HEK293 (cell line): ENCODE results near the gene RASA3.
"Not testable (repeated sequence)": the region's sequence is repeated elsewhere in the genome, so short reads cannot be mapped to it uniquely, and the experiment has no call there.

Experiments
- CTCF ChIA-PET: fragments of 350-600 bp; formaldehyde crosslinking; extraction: SDS; loops from one replicate; lab custom pipeline; 2021; ENCODE audit warnings: antibody characterized with exemption; lab: Yijun Ruan, JAX
- POLR2A ChIA-PET: fragments of 300-600 bp; formaldehyde crosslinking; extraction: SDS; loops from one replicate; lab custom pipeline; 2020; ENCODE audit warnings: antibody characterized with exemption, inconsistent platforms; lab: Yijun Ruan, JAX
- H3K27ac ChIP-seq: fragments of 200-500 bp; sonication (Bioruptor generic); 2 replicates; pipeline ENCODE4 v1.5.1; 2014; ENCODE audit warnings: low read depth, low read length, control low read depth, inconsistent platforms; ENCODE audit errors: extremely low read depth
- H3K36me3 ChIP-seq, 2 experiments: fragments of 200-500 bp in 1 of 2; sonication (Bioruptor generic) in 1 of 2; 1 replicate in 1 of 2; 2 replicates in 1 of 2; pipeline ENCODE4 v1.5.1; 2014 to 2017; ENCODE audit warnings: inconsistent platforms in 2 of 2, low read length in 2 of 2; ENCODE audit not compliant: control insufficient read depth in 2 of 2, insufficient read depth in 1 of 2
- H3K4me1 ChIP-seq: fragments of 200-500 bp; sonication (Bioruptor generic); 2 replicates; pipeline ENCODE4 v1.5.1; 2014; ENCODE audit warnings: mild to moderate bottlenecking, low read length, inconsistent platforms; ENCODE audit not compliant: control insufficient read depth, insufficient read depth
- H3K4me3 ChIP-seq: 2 replicates; pipeline ENCODE4 v1.5.1; 2011; ENCODE audit warnings: low read depth, mild to moderate bottlenecking, control low read depth, low read length, moderate library complexity
- H3K9me3 ChIP-seq: fragments of 200-500 bp; sonication (Bioruptor generic); 2 replicates; pipeline ENCODE4 v1.5.1; 2014; ENCODE audit warnings: low read depth, low read length, inconsistent platforms; ENCODE audit not compliant: control insufficient read depth, insufficient read depth
- GLIS2 ChIP-seq: fragments of 450-650 bp; formaldehyde crosslinking; IDR thresholded peaks from 2 replicates; pipeline ENCODE4 v1.5.1; 2016; ENCODE audit warnings: missing biosample characterization, missing genetic modification characterization
- PRDM1 ChIP-seq: fragments of 450-650 bp; formaldehyde crosslinking; IDR thresholded peaks from 2 replicates; pipeline ENCODE4; 2016; ENCODE audit warnings: missing biosample characterization, missing genetic modification characterization
- SP2 ChIP-seq: fragments of 450-650 bp; formaldehyde crosslinking; IDR thresholded peaks from 2 replicates; pipeline ENCODE4 v1.5.1; 2016; ENCODE audit warnings: missing biosample characterization, missing genetic modification characterization
- SP3 ChIP-seq: fragments of 450-650 bp; formaldehyde crosslinking; IDR thresholded peaks from 2 replicates; pipeline ENCODE4 v1.5.1; 2016; ENCODE audit warnings: missing biosample characterization, missing genetic modification characterization
- ZBTB17 ChIP-seq: fragments of 450-650 bp; formaldehyde crosslinking; IDR thresholded peaks from 2 replicates; pipeline ENCODE4 v1.5.1; 2016; ENCODE audit warnings: missing biosample characterization, missing genetic modification characterization
- ZNF10 ChIP-seq: fragments of 450-650 bp; formaldehyde crosslinking; IDR thresholded peaks from 2 replicates; pipeline ENCODE4 v1.5.1; 2017; ENCODE audit warnings: missing biosample characterization, missing genetic modification characterization
- ZNF114 ChIP-seq: fragments of 450-650 bp; formaldehyde crosslinking; IDR thresholded peaks from 2 replicates; pipeline ENCODE4 v1.5.0; 2017; ENCODE audit warnings: missing biosample characterization, missing genetic modification characterization
- ZNF223 ChIP-seq: fragments of 450-650 bp; formaldehyde crosslinking; IDR thresholded peaks from 2 replicates; pipeline ENCODE4 v1.5.1; 2016; ENCODE audit warnings: missing biosample characterization, missing genetic modification characterization
- ZNF302 ChIP-seq: fragments of 450-650 bp; formaldehyde crosslinking; IDR thresholded peaks from 2 replicates; pipeline ENCODE4 v1.5.1; 2016; ENCODE audit warnings: missing biosample characterization, missing genetic modification characterization, low read depth
- ZNF324 ChIP-seq: fragments of 450-650 bp; formaldehyde crosslinking; IDR thresholded peaks from 2 replicates; pipeline ENCODE4 v1.5.1; 2016; ENCODE audit warnings: missing biosample characterization, missing genetic modification characterization
- ZNF473 ChIP-seq: fragments of 450-650 bp; formaldehyde crosslinking; IDR thresholded peaks from 2 replicates; pipeline ENCODE4 v1.5.1; 2017; ENCODE audit warnings: missing biosample characterization, missing genetic modification characterization
- ZNF561 ChIP-seq: fragments of 450-650 bp; IDR thresholded peaks from 2 replicates; pipeline ENCODE4 v1.5.1; 2018; ENCODE audit warnings: missing biosample characterization, missing genetic modification characterization, borderline replicate concordance
- ZNF600 ChIP-seq: fragments of 450-650 bp; formaldehyde crosslinking; IDR thresholded peaks from 2 replicates; pipeline ENCODE4 v1.5.1; 2016; ENCODE audit warnings: missing biosample characterization, missing genetic modification characterization
- ZNF610 ChIP-seq: fragments of 450-650 bp; formaldehyde crosslinking; IDR thresholded peaks from 2 replicates; pipeline ENCODE4 v1.5.1; 2016; ENCODE audit warnings: missing biosample characterization, missing genetic modification characterization, borderline replicate concordance
- ZSCAN23 ChIP-seq: fragments of 450-650 bp; formaldehyde crosslinking; IDR thresholded peaks from 2 replicates; pipeline ENCODE4 v1.5.1; 2016; ENCODE audit warnings: missing biosample characterization, missing genetic modification characterization
- TF ChIP-seq, protein P1 (sequence below): fragments of 450-650 bp; formaldehyde crosslinking; IDR thresholded peaks from 2 replicates; pipeline ENCODE4 v1.5.1; 2016; ENCODE audit warnings: missing biosample characterization, missing genetic modification characterization, borderline replicate concordance
- TF ChIP-seq, protein P2 (sequence below): fragments of 450-650 bp; formaldehyde crosslinking; IDR thresholded peaks from 2 replicates; pipeline ENCODE4 v1.5.1; 2016; ENCODE audit warnings: missing biosample characterization, missing genetic modification characterization, borderline replicate concordance
- TF ChIP-seq, protein P3 (sequence below): fragments of 450-650 bp; formaldehyde crosslinking; IDR thresholded peaks from 2 replicates; pipeline ENCODE4 v1.5.1; 2017; ENCODE audit warnings: missing biosample characterization, mild to moderate bottlenecking, missing genetic modification characterization, moderate library complexity

Gene RASA3

DNA sequence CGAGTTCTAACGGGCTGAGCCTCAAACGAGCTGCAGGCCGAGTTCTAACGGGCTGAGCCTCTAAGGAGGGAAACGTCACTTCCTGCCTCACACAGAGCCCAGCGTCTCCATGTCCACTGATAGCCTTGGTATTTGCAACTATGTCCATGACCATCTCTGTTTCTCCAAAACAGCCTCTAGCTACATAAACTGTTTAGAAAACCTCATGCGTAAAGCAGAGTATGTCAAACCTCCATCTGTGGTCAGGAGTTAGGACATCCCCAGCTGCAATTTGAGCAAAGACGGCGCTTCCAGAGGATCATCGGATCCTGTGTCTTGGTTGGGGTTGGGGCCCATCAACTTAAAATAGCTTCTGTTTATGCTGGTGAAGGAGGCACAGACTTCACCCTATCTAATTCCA is 20.8 kb downstream of the RASA3 start:
- POLR2A ChIA-PET, result interaction anchor here (0.6 to 1.2 kb wide), 2 partner anchors 12 to 13 kb away, joined by 4 to 5 read pairs; no protein-coding TSS in a partner anchor
- Histone ChIP-seq H3K4me1 (no peaks in the 10 kb centered on the region), H3K27ac (no peak overlapping the region), H3K36me3 (no peaks in the 10 kb centered on the region), H3K9me3 (no peaks in the 10 kb centered on the region), H3K4me3 (no peak overlapping the region)
- CTCF ChIA-PET, result interaction anchor here (0.5 kb wide), 1 partner anchor 47 kb away, joined by 3 read pairs; no protein-coding TSS in a partner anchor
- TF ChIP-seq ZNF10, result no peak
- TF ChIP-seq ZNF561 (tag by site-specific recombination), result no peak
- no peak for TF ChIP-seq SP3
- TF ChIP-seq, protein P1, sequence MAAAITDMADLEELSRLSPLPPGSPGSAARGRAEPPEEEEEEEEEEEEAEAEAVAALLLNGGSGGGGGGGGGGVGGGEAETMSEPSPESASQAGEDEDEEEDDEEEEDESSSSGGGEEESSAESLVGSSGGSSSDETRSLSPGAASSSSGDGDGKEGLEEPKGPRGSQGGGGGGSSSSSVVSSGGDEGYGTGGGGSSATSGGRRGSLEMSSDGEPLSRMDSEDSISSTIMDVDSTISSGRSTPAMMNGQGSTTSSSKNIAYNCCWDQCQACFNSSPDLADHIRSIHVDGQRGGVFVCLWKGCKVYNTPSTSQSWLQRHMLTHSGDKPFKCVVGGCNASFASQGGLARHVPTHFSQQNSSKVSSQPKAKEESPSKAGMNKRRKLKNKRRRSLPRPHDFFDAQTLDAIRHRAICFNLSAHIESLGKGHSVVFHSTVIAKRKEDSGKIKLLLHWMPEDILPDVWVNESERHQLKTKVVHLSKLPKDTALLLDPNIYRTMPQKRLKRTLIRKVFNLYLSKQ, result no peak
- TF ChIP-seq PRDM1 (tag by site-specific recombination), result no peak
- TF ChIP-seq GLIS2, result no peak
- no peak for TF ChIP-seq ZNF473 (tag by site-specific recombination)
- no peak for TF ChIP-seq ZNF114
- TF ChIP-seq, protein P2, sequence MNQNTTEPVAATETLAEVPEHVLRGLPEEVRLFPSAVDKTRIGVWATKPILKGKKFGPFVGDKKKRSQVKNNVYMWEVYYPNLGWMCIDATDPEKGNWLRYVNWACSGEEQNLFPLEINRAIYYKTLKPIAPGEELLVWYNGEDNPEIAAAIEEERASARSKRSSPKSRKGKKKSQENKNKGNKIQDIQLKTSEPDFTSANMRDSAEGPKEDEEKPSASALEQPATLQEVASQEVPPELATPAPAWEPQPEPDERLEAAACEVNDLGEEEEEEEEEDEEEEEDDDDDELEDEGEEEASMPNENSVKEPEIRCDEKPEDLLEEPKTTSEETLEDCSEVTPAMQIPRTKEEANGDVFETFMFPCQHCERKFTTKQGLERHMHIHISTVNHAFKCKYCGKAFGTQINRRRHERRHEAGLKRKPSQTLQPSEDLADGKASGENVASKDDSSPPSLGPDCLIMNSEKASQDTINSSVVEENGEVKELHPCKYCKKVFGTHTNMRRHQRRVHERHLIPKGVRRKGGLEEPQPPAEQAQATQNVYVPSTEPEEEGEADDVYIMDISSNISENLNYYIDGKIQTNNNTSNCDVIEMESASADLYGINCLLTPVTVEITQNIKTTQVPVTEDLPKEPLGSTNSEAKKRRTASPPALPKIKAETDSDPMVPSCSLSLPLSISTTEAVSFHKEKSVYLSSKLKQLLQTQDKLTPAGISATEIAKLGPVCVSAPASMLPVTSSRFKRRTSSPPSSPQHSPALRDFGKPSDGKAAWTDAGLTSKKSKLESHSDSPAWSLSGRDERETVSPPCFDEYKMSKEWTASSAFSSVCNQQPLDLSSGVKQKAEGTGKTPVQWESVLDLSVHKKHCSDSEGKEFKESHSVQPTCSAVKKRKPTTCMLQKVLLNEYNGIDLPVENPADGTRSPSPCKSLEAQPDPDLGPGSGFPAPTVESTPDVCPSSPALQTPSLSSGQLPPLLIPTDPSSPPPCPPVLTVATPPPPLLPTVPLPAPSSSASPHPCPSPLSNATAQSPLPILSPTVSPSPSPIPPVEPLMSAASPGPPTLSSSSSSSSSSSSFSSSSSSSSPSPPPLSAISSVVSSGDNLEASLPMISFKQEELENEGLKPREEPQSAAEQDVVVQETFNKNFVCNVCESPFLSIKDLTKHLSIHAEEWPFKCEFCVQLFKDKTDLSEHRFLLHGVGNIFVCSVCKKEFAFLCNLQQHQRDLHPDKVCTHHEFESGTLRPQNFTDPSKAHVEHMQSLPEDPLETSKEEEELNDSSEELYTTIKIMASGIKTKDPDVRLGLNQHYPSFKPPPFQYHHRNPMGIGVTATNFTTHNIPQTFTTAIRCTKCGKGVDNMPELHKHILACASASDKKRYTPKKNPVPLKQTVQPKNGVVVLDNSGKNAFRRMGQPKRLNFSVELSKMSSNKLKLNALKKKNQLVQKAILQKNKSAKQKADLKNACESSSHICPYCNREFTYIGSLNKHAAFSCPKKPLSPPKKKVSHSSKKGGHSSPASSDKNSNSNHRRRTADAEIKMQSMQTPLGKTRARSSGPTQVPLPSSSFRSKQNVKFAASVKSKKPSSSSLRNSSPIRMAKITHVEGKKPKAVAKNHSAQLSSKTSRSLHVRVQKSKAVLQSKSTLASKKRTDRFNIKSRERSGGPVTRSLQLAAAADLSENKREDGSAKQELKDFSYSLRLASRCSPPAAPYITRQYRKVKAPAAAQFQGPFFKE (tag by site-specific recombination), result no peak
- TF ChIP-seq ZNF223 (tag by site-specific recombination), result no peak
- no peak for TF ChIP-seq ZNF302 (tag by site-specific recombination)
- TF ChIP-seq ZBTB17 (tag by site-specific recombination), result no peak
- TF ChIP-seq, protein P3, sequence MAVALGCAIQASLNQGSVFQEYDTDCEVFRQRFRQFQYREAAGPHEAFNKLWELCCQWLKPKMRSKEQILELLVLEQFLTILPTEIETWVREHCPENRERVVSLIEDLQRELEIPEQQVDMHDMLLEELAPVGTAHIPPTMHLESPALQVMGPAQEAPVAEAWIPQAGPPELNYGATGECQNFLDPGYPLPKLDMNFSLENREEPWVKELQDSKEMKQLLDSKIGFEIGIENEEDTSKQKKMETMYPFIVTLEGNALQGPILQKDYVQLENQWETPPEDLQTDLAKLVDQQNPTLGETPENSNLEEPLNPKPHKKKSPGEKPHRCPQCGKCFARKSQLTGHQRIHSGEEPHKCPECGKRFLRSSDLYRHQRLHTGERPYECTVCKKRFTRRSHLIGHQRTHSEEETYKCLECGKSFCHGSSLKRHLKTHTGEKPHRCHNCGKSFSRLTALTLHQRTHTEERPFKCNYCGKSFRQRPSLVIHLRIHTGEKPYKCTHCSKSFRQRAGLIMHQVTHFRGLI, result no peak
- TF ChIP-seq ZSCAN23 (tag by site-specific recombination), result no peak
- no peak for TF ChIP-seq ZNF324
- TF ChIP-seq SP2, result no peak
- TF ChIP-seq ZNF610 (tag by site-specific recombination), result no peak
- no peak for TF ChIP-seq ZNF600

DNA sequence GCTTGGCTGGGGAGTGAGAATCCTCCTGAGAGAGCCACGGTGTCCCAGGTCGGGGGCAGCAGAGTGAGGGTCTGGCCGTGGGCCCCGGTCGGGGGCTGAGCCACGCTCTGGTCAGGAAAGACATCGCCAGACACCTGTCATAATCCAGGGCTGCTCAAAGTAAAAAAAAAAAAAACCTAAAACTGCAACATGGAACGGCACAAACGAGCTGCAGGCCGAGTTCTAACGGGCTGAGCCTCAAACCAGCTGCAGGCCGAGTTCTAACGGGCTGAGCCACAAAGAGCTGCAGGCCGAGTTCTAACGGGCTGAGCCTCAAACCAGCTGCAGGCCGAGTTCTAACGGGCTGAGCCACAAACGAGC is 21.6 kb downstream of the RASA3 start:
- CTCF ChIA-PET, H3K27ac ChIP-seq, H3K4me1 ChIP-seq, H3K9me3 ChIP-seq, H3K36me3 ChIP-seq, H3K4me3 ChIP-seq: not testable (repeated sequence)
- POLR2A ChIA-PET, result interaction anchor here (1.2 kb wide), 1 partner anchor 12 kb away, joined by 5 read pairs; no protein-coding TSS in a partner anchor
